HG03354 (cell line): ENCODE results near the gene SCTR.

Source experiments
- ATAC-seq: cut with Tn5 transposase; IDR thresholded peaks from one replicate; pipeline ENCODE4 v1.9.1; 2021; ENCODE audit warnings: mild to moderate bottlenecking; ENCODE audit not compliant: unreplicated experiment, poor library complexity, severe bottlenecking

SCTR gene

DNA sequence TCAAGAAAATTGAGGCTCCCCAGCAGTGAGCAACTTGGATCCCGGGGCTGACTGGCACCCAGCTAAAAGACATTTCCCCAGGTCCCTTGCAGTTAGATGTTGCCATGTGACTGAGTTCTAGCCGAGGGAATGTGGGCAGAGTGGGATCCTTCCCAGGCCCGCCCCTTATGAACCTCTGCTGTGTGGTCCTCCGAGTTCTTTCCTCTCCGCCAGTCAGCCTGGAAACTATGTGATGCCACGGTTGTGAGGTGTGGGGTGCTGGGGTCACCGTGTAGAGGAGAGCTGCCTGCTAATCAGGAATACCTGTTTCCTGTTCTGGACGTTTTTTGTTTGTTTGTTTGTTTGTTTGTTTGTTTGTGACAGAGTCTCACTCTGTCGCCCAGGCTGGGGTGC lies 47.2 kb downstream of the SCTR start:
- ATAC-seq: no peak

DNA sequence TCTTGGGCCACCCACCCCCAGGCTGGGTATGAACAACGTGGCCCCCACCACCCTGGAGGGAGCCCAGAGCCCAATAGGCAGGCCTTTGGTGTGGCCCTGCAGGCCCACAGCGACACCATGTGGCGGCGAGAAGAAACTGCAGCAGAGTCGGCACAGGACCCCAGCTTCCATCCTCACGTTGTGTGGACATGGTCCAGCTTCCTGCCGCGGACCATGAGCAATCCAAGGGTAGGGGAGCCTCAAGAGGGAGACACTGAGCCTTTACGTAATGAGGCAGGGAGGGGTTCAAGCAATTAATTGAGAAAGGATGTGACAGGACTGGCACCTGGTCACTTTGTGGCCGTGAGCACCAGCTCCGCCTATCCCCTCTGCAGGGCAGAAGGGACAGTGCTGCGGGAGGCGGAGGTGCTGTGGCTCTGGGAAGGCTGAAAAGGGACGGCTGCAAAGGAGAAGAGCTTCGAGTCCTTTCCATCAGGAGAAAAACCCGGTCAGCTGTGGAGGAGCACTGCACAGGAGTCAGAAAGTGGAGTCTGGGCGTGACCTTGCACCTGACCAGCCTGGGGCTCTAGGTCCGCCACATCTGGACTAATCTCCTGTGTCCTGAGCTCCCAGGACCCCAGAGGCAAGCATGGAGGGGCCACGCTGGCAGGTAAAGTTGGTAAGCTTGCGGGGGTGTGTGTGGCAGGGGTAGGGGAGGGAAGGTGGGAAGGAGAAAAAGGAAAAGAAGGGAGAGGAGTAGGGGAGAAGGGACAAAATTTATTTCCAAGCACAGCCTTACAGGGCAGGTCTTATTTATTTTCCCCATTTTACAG lies 47.8 kb downstream of the SCTR start:
- peak; percentile 89 for ATAC-seq

DNA sequence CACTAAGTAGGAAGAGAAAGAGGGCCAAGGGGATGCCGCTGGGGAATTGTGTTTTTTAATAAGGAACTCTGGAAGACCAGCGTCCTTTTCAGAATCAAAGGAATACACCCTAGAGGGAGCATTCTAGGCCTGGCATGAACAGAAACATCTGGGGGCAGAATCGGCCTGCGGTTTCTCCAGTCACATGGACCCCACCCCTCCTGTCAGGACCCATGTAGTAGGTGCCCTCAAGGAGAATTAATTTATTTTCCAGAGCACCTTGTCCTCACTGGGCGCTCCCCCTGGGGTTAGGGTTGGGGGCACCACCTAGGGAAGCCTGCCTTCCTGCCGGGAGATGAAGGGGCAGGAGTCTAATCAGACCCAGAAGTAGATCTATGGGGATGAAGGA lies 48.4 kb downstream of the SCTR start:
- ATAC-seq: no peak

DNA sequence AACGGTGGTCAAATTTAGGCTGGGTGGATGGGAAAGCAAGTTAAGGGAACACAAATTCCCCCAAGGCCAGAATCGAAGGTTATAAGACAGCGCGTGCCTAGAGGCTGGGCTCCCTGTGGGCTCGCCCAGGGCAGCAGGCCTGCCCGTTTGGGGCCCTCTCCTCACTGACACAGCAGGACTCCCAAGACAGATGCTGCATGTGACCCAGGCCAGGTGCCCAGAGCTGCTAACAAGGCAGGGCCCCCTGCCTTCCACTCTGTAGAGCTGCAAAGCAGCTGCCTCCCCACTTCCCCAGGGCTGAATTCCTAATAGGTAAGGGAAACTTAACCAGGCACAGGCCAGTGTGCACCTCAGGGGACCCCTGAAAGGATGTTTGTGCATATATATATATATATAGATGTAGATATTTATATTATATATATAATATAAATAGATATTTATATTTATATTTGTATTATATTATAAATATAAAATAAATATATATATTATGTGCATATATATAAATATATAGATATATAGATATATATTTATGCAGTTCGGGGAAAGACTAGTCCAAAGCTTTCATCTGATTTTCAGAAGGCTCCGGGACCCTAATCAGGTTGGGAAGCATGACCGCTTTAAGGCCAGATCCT lies 48.9 kb downstream of the SCTR start:
- ATAC-seq: no peak

DNA sequence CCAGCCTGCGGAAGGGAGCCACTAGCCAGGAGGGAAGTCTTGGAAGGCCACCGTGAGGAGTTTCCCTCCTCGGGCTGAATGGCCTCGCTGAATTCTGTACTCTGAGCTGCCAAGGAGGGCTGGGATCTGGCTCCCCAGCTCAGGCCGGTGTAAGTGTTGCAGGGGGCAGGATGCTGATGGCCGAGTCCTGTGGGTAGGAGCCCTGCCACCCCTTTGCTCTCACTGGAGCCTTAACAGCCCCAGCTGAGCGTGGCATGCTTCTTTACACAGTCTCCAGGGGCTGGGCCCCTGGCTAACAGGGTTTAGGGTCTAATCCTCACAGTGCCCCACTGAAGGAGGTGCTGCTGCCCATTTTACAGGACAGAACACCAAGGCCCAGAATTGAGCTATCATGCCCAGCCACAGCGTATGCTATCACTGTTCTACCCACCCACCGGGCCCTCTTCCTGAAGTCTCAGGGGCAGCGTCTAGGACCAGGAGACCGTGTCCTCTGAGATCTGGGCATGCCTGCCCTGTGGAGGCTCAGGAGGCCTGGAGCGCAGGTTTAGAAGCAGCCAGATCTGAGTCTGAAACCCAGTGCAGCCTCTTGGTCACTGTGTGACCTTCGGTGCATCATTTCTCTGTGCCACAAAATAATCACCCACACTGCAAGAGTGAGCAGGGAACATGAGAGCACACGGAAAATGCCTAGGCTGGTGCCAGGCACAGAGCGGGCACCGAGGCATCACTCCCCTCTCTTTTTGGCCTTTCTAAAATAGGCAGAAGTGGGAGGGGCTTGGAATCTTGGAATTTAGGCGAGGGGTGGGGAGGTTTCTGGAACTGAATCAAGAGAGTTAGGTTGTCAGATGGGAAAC lies 49.7 kb downstream of the SCTR start:
- no peak for ATAC-seq

DNA sequence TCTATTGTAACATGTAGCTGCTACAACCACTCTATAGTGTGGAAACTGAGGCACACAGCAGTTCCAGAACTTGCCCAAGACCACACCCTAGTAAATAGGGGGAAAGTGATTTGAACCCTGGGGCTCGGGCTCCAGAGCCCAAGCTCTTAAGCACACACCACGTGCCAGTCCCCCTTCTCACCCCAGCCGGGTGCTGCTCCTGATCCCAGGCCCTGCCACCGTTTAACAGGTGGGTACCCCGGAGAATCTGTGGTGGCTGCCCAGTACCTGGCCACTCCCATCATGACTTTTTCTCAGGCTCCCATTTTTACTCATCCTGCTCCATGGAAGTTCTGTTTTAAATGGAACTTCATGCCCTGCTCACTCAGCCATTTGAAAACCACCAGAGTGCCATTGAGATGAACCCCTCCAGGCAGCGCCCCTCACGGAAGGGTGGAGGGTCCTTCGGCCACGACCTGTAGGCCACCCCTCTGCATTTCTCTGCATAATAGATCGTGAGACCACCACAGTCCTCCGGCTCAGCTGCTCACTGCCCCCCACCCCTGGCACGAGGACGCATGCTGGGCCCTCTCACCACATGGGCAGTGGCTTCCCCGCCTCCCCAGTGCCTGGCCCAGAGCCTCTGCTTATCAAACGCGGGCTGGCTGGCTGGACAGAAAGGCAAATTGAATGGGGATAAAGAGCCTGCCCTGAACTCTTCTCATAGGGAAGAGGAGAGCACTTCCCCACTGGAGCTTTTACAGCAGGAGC lies 50.5 kb downstream of the SCTR start:
- ATAC-seq: no peak

DNA sequence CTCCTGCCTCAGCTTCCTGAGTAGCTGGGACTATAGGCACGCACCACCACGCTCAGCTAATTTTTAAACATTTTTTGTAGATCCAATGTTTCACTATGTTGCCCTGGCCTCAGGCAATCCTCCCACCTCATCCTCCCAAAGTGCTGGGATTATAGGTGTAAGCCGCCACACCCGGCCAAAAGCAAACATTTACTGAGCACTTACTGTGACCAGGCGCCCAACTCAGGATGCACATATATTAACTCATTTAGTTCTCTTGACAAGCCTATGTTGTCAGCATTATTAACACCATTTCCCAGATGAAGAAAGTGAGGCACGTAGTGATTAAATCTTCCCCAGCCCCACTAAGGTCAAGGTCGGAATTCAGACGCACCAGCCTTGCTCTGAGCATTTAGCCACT lies 51.5 kb downstream of the SCTR start:
- ATAC-seq: no peak

DNA sequence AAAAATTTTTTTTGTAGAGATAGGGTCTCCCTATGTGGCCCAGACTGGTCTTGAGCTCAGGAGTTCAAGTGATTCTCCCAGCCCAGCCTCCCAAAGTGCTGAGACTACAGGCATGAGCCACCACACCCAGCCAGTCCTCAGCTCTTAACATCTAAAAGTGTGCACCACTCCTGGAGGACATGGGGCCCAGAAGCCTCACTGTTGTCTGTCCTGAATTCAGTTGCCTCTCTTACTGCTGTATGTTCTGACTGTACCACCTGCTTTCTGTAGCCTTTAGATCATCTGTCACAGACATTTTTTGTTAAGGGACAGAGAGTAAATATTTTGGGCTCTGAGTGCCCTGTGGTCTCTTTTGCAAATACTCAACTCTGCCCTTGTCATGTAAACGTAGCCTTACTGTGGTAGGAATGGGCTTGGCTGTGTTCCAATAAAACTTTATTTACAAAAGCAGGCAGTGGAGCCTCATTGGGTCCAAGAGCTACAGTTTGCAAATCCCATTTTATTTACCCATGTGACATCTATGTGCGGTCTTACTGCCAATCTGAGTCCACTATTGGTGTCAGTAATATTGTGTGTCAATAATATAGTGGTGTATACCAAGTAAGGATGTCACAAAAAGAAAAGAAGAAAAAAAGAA lies 54.5 kb downstream of the SCTR start:
- no peak for ATAC-seq

DNA sequence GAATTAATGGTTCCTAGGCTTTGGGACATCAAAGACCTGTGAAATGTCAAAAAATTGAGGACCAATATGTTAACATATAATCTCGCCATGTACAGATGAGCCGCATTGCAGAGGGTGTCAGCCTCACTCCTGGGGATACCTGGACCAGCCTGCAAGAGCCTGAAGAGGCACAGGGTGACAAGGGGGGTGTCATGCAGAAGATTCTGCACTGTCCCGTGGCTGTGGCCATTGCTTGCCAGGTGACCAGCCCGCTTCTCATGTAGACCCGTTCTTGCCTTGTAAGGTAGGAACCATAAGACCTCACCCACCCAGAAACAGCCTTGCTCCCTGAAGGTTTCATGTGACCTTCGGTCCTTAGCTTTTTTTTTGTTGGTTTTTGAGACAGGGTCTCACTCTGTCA lies 55.2 kb downstream of the SCTR start:
- no peak for ATAC-seq

DNA sequence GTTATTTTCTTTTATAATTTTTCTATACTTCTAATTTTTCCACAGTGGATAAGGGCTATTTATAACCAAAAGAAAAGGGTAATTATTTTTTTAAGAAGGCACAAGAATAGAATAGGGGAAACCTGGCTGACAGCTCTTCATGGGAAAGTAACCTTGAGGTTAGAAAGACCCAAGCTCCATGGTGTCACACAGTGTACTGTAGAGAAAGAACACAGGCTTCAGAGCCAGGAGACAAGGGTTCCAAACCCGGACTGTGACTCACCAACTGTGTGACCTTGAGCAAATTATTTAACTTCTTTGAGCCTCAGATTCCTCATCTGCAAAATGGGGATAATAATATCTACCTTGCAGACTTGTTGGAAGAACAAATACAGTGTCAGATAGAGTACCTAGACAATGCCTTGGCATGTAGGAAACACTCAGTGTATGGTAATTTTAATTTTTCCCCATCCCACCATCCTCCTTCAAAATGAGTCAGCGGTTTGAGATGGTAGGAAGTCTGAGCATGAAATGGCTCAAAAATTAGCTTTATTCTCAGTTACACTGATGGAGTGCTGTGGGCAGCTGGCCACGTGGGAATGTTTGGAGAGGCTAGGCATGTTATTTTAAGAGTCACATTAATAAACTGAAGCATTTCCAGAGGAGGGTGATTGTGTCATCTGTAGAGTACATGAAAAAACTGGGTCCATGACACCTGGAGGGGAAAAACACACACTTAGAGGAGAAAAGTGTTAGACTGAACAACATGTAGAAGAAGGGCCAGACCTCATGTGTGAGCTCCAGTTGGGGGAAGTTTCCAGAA lies 55.9 kb downstream of the SCTR start:
- ATAC-seq: no peak

DNA sequence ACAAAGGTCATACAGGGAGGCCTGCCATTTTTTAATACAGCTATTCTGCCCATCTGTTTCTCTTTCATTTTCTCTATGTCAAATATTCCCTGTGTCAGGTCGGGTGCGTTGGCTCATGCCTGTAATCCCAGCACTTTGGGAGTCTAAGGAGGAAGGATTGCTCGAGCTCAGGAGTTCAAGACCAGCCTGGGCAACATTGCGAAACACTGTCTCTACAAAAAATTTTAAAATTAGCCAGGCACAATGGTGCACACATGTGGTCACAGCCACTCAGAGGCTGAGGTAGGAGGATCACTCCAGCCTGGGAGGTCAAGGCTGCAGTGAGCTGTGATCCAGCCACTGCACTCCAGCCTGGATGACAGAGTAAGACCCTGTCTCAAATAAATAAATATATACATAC lies 57.9 kb downstream of the SCTR start:
- ATAC-seq: no peak

DNA sequence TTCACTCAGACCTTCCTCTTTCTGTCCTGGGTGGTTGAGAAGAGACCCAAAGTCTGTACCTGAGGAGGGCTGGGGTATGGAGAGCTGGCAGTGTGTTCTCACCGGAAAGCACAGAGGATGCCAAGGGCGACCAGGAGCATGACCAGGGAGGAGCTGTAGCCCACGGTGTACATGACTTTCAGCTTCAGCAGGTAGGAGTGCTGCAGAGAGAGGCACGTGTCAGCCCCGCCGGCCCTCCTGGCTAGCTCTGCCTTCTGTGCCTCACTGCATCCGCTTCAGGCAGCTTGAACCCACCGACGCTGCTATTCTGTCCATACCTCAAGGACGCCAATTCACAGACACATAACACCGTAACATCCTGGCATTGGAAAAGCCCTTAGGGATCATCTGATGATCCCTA lies 58.6 kb downstream of the SCTR start:
- ATAC-seq: no peak

DNA sequence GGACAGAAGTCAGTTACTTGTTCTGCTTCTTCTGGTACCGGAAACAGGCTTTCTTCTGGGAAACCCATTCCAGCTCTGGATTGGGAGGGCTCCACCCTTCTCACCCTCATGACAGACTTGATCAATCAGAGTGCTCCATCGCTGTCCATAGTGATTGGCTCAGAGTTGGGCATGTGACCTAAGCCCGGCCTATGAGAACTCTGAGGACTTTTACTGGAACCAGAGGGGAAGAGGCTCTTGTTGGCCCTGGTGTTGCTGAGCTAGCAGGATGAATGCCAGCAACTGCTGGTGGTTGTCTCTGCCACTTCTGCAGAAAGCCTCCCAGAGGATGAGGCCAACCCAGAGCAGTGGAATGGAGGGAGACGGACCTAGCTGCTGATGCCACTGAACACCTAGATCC lies 59.3 kb downstream of the SCTR start:
- no peak for ATAC-seq

DNA sequence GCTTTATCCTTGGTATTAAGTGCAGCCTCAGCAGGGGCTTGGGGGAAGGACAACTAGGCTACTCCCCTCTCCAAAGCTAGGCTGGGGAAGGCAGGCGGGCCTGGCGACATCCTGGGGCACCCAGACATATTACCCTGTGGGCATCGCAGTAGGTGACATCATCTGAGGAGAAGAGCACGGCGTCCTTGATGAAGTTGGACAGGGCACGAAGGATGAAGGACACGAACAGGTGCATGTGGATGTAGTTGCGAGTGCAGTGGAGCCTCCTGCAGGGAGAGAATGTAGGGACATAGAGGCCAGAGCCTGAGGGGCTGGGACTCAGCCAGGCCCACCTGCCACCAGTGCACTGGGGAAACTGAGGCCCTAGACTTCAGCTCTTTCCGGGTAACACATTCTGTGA lies 60.3 kb downstream of the SCTR start:
- ATAC-seq: no peak

DNA sequence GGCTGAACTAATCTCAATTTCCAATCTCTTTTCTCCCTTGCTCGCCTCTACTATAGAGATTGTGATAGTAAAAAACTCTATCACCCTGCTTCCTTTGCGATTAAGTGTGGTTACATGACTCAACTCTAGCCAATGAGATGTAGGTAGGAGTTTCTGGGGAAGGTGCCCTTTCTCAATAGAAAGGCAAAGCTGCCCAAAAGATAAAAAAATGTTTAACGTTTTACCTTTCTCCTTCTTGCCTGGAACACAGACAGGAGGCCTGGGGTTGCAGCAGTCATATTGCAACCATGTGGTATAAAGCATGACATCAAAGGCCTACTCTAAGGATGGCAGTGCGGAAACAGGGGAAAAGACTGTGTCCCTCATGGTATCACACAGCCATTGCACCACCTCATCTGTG lies 61.1 kb downstream of the SCTR start:
- no peak for ATAC-seq

DNA sequence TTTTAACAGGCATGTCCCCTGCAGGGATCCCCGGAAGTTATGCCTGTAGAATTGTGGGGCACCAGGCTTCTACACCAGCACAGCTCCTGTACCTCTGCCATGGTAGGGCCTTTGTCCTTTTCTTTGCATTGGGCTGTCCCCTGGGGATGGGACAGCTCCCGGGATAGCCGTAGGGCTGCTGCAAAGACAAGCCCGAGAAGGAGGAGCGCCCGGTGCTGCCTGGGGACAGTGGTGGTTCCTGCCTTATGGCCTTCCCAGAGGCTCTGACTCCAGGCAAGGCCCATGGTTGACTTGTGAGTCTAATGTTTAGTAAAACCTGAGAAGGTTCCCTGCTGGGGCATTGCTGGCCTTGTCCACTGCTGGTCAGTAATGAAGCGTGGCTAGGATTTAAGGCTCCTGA lies 61.7 kb downstream of the SCTR start:
- ATAC-seq: no peak

DNA sequence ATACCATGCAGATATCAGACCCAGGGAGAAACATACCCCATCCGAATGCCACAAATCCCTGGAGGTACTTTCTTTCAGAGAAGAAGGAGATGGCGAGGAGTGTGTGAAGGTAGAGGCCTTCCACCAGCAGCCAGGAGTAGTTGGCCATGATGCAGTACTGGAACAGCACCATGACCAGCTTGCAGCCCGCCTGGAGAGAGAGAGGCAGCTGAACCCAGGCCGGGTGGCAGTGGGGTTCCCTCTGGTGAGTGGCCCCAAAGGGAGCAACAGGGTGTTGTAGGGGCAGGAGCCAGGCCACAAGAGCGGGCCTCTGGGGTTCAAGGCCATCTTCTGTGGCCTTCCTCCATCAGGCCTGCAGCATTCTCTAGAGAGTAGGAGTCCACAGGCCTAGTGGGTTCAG lies 62.5 kb downstream of the SCTR start:
- ATAC-seq: no peak

DNA sequence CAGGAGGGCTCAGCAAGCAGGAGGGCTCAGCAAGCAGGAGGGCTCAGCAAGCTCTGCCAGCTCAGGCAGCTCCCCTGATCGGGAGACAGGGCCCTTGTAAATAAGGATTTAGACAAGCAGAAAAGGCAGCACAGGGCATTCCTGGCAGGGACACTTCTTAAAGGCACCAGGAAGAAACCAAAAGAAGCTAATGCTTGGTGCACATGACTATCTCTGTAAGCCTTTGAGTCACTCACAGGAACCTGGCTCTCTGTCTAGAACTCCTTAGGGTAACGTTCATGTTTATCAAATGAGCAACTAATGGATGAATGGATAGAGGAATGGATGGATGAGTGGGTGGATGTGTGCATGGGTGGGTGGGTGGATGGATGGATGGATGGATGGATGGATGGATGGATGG lies 64.2 kb downstream of the SCTR start:
- no peak for ATAC-seq
